ENCODE measurements around the gene ATPAF2.

GRCh38 chr17:17979778-17980177, 59.2 kb downstream of the ATPAF2 start:
- TF ChIP-seq, protein P1, sequence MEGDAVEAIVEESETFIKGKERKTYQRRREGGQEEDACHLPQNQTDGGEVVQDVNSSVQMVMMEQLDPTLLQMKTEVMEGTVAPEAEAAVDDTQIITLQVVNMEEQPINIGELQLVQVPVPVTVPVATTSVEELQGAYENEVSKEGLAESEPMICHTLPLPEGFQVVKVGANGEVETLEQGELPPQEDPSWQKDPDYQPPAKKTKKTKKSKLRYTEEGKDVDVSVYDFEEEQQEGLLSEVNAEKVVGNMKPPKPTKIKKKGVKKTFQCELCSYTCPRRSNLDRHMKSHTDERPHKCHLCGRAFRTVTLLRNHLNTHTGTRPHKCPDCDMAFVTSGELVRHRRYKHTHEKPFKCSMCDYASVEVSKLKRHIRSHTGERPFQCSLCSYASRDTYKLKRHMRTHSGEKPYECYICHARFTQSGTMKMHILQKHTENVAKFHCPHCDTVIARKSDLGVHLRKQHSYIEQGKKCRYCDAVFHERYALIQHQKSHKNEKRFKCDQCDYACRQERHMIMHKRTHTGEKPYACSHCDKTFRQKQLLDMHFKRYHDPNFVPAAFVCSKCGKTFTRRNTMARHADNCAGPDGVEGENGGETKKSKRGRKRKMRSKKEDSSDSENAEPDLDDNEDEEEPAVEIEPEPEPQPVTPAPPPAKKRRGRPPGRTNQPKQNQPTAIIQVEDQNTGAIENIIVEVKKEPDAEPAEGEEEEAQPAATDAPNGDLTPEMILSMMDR (IDR thresholded peaks at IDR 0.05) = no peak
- TF ChIP-seq POLR2A (IDR thresholded peaks at IDR 0.05) = no peak
